HepG2 (cell line): ENCODE data around the gene CCL2.

Experiments used
- HOXA7 ChIP-seq: sonication (generic); formaldehyde crosslinking; IDR thresholded peaks from 2 replicates; pipeline ENCODE4 v1.8.1; 2022; ENCODE audit warnings: mild to moderate bottlenecking, missing genetic modification reagents, moderate library complexity
- MYC ChIP-seq: sonication (generic); formaldehyde crosslinking; IDR thresholded peaks from 2 replicates; pipeline ENCODE4 v1.9.0; 2021; ENCODE audit warnings: missing genetic modification reagents, borderline replicate concordance
- ZKSCAN8 ChIP-seq: IDR thresholded peaks from 2 replicates; pipeline ENCODE4 v1.6.1; 2016; ENCODE audit warnings: borderline replicate concordance, missing genetic modification reagents, missing compliant biosample characterization
- TF ChIP-seq, protein P1 (sequence below): sonication (generic); formaldehyde crosslinking; IDR thresholded peaks from 2 replicates; pipeline ENCODE4 v1.5.1; 2020; ENCODE audit warnings: missing genetic modification reagents, mild to moderate bottlenecking, borderline replicate concordance

DNA sequence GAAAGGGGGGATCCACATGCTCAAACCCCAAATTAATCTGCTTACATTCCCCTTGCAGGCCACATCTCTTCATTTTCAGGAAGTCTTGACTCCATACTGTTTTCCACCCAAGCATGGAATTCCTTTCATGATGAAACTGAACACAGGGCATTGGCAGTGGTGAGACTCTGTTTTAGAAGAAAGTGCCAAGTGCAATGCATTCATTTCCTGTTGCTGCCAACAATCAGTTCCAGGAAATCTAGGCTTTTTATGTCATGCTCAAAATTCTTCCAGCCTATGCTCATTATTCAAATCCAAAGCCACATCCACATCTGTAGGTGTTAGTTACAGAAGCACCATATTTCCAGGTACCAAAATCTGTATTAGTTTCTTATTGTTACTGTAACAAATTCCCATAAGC is 4.1 kb downstream of the CCL2 start:
- TF ChIP-seq MYC (no peak), HOXA7 (CRISPR knock-in tag) (no peak), ZKSCAN8 (CRISPR knock-in tag) (no peak)
- TF ChIP-seq, protein P1, sequence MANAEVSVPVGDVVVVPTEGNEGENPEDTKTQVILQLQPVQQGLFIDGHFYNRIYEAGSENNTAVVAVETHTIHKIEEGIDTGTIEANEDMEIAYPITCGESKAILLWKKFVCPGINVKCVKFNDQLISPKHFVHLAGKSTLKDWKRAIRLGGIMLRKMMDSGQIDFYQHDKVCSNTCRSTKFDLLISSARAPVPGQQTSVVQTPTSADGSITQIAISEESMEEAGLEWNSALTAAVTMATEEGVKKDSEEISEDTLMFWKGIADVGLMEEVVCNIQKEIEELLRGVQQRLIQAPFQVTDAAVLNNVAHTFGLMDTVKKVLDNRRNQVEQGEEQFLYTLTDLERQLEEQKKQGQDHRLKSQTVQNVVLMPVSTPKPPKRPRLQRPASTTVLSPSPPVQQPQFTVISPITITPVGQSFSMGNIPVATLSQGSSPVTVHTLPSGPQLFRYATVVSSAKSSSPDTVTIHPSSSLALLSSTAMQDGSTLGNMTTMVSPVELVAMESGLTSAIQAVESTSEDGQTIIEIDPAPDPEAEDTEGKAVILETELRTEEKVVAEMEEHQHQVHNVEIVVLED (CRISPR knock-in tag) = no peak
